T-helper 1 cell treated with Interleukin-12 subunit alpha and Interleukin-12 subunit beta and Interleukin-4 antibody, amounts not matched to agents 30 ng/mL and 1 ng/mL, for 36 hours (primary cell): ENCODE results near the gene BAK1. TPM values are rescaled to one million over a fixed set of nuclear protein-coding genes. Genes with fewer than 3 reads are reported as not detected.
"Not testable (repeated sequence)": the region's sequence is repeated elsewhere in the genome, so short reads cannot be mapped to it uniquely, and the experiment has no call there.

Experiments used
- intact Hi-C: fragments of 100-400 bp; cut with micrococcal nuclease; formaldehyde crosslinking; loops from one replicate; pipeline ENCODE4 v1.15.1; 2024
- total RNA-seq: library from RNA; stranded (reverse); gene quantifications from 2 replicates; pipeline ENCODE4 v1.2.3, GENCODE V29; 2022

The BAK1 gene
- total RNA-seq, 1 donor from 2014 or later = 95.0 TPM

GRCh38 chr6:33566182-33567084 is 13.6 kb downstream of the BAK1 start:
- intact Hi-C loops = no loop called here

GRCh38 chr6:33558801-33559200 is 21.3 kb downstream of the BAK1 start:
- intact Hi-C loops = no loop called here

DNA sequence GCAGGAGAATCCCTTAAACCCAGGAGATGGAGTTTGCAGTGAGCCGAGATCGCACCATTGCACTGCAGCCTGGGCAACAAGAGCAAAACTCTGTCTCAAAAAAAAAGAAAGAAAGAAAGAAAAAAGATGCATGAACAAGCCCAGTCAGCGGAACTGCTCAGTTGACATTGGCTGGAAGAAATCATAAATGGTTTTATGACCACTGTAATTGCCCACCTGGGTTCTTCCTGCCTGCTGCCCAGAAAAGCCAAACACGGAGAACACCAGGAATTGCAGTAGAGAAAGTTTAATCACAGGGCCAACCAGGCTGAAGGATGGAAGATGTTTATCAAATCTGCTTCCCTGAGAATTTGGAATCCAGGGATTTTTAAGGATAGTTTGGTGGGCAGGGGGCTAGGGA is 22.7 kb downstream of the BAK1 start:
- intact Hi-C loops = no loop called here

- intact Hi-C loops = not testable (repeated sequence)
Measured at GRCh38 chr6:33552883-33553282, 27.2 kb downstream of the BAK1 start.

GRCh38 chr6:33552252-33552651 is 27.8 kb downstream of the BAK1 start:
- intact Hi-C loops = no loop called here

DNA sequence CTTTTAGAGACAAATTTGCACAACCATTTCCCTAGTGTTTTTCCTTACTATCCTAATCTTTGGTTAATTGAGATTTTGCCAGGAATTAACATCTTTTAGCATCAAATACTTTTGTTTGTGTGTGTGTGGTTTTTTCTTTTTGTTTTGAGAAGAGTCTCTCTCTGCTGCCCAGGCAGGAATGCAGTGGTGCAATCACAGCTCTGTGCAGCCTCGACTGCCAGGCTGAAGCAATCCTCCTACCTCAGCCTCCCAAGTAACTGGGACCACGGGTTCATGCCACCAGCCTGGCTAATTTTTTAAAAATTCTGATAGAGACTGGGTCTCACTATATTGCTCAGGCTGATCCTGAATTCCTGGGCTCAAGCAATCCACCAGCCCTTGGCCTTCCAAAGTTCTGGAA is 28.5 kb downstream of the BAK1 start:
- intact Hi-C loops = no loop called here

DNA sequence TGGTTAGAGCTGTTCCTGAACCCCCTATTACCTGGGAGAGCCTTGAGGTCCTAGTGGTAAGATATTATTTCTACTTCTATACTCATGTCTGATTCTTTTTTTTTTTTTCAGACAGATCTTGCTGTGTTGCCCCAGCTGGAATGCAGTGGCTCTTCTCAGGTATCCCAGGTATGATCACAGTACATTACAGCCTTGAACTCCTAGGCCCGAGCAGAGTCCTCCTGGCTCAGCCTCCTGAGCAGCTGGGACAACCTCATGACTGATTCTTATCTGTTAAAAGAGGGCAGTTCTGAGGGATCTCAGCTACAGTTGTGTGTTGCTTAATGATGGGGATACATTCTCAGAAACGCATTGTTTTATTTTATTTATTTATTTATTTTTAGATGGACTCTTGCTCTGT is 30.2 kb downstream of the BAK1 start:
- intact Hi-C loops = no loop called here

DNA sequence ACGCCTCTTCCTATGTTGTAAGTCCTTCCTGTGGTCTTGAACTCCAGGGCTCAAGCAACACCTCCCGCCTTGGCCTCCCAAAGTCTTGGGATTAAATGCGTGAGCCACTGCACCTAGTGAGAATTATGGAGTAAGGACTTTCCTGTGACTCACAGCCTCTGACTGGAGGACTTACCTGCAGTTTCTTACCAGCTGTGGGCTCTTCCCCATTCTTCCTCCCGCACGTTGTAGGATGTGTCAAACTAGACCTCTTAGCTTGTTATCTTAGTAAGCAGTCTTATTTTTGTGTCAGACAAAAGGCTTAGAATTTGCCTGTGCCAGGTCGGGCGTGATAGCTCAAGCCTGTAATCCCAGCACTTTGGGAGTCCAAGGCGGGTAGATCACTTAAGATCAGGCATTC is 30.9 kb downstream of the BAK1 start:
- intact Hi-C loops = no loop called here

- intact Hi-C loops = no loop called here
Measured at GRCh38 chr6:33547499-33547898, 32.6 kb downstream of the BAK1 start.

GRCh38 chr6:33546766-33547165 is 33.3 kb downstream of the BAK1 start:
- intact Hi-C loops = no loop called here

DNA sequence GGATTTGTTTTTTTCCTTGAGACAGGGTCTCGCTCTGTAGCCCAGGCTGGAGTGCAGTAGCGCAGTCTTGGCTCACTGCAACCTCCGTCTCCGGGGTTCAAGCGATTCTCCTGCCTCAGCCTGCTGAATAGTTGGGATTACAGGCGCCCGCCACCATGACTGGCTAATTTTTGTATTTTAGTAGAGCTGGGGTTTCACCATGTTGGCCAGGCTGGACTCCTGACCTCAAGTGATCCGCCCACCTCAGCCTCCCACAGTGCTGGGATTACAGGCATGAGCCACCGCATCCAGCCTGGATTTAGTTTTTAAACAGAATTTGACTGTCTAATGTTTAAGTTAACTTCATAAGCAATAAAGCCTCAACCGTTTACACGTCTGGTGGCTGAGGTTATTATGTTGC is 34.8 kb downstream of the BAK1 start:
- intact Hi-C loops = not testable (repeated sequence)

- intact Hi-C loops = no loop called here
Measured at GRCh38 chr6:33543116-33543515, 37.0 kb downstream of the BAK1 start.

GRCh38 chr6:33540768-33541167 is 39.3 kb downstream of the BAK1 start:
- intact Hi-C loops = loop anchor here (1.0 kb wide), 1 partner anchor 14 kb away; no protein-coding TSS in a partner anchor

- intact Hi-C loops = loop anchor here (5.0 kb wide), 1 partner anchor 107 kb away; no protein-coding TSS in a partner anchor
Measured at GRCh38 chr6:33534702-33535101, 45.4 kb downstream of the BAK1 start.

DNA sequence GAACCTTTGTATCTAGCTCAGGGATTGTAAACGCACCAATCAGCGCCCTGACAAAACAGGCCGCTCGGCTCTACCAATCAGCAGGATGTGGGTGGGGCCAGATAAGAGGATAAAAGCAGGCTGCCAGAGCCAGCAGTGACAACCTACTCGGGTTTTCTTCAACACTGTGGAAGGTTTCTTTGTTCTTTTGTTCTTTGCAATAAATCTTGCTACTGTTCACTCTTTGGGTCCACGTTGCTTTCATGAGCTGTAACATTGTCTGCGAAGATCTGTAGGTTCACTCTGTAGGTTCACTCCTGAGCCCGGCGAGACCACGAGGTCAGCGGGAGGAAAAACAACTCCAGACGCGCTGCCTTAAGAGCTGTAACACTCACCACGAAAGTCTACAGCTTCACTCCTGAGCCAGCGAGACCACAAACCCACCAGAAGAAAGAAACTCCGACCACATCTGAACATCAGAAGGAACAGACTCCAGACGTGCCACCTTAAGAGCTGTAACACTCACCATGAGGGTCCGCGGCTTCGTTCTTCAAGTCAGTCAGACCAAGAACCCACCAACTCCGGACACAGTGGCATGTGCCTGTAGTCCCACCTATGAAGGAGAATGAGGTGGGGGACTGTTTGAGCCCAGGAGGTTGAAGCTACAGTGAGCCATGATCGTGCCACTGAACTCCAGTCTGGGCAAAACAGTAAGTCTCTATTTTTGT is 46.8 kb downstream of the BAK1 start:
- intact Hi-C loops = loop anchor here (1.0 to 5.0 kb wide), 6 partner anchors 15 to 106 kb away; partner anchors contain the start of genes BAK1 and ZBTB9

DNA sequence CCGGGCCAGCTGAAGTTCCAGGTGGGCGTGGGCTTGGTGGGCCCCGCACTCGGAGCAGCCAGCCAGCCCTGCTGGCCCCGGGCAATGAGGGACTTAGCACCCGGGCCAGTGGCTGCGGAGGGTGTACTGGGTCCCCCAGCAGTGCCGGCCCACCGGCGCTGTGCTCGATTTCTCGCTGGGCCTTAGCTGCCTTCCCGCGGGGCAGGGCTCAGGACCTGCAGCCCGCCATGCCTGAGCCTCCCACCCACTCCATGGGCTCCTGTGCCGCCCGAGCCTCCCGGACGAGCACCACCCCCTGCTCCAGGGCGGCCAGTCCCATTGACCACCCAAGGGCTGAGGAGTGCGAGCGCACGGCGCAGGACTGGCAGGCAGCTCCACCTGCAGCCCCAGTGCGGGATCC is 47.6 kb downstream of the BAK1 start:
- intact Hi-C loops = loop anchor here (2.0 to 5.0 kb wide), 2 partner anchors 52 to 105 kb away; no protein-coding TSS in a partner anchor

GRCh38 chr6:33530617-33531016 is 49.5 kb downstream of the BAK1 start:
- intact Hi-C loops = loop anchor here (5.0 kb wide), 1 partner anchor 103 kb away; no protein-coding TSS in a partner anchor

Other genes with a start within 250 kb of the BAK1 start
- gene KIFC1, start 188.5 kb downstream of the BAK1 start, total RNA-seq = 76.1 and 76.9 TPM in 2 replicates
- gene PHF1, start 169.3 kb downstream of the BAK1 start, total RNA-seq = 37.1 and 38.5 TPM in 2 replicates
- 134 and 135 TPM in 2 replicates for gene CUTA, start 162.2 kb downstream of the BAK1 start, total RNA-seq
- gene SYNGAP1, start 160.2 kb downstream of the BAK1 start, total RNA-seq = 31.8 and 32.4 TPM in 2 replicates
- 11.7 and 12.1 TPM in 2 replicates for gene ZBTB9, start 125.7 kb downstream of the BAK1 start, total RNA-seq
- 45.4 and 46.9 TPM in 2 replicates for gene ITPR3, start 41.0 kb upstream of the BAK1 start, total RNA-seq
- gene UQCC2, start 131.4 kb upstream of the BAK1 start, total RNA-seq = 77.7 and 79.6 TPM in 2 replicates
- not detected in 2 replicates for gene IP6K3, start 166.6 kb upstream of the BAK1 start, total RNA-seq
- gene LEMD2, start 208.9 kb upstream of the BAK1 start, total RNA-seq = 77.0 and 77.2 TPM in 2 replicates
- gene MLN, start 223.7 kb upstream of the BAK1 start, total RNA-seq = not detected in 2 replicates